IMR-90 (cell line): ENCODE measurements around the gene TMEM14A. TPM values are rescaled to one million over a fixed set of nuclear protein-coding genes. Genes with fewer than 3 reads are reported as not detected.

Experiments
- ATAC-seq: fragments of 200-7000 bp; cut with Tn5 transposase; 2 replicates; pipeline ENCODE4 v1.9.1; 2020; ENCODE audit warnings: low read depth, mild to moderate bottlenecking, moderate library complexity
- BruUV-seq: library from RNA; stranded (reverse); fragments of 400-500 nt; replicated peaks from 2 replicates; lab custom pipeline; 2021; lab: Mats Ljungman, UMichigan
- CTCF ChIA-PET: fragments of 300-600 bp; formaldehyde crosslinking; extraction: SDS; loops from one replicate; lab custom pipeline; 2021; ENCODE audit warnings: antibody characterized with exemption; lab: Yijun Ruan, JAX
- POLR2A ChIA-PET: fragments of 300-600 bp; sonication (Branson Sonifier 250); formaldehyde crosslinking; loops from one replicate; lab custom pipeline; 2022; ENCODE audit warnings: antibody characterized with exemption; ENCODE audit not compliant: unreplicated experiment; lab: Charles Lee
- DNase-seq: peaks from one replicate; pipeline ENCODE4 v3.0.0; 2013
- H2AFZ ChIP-seq: replicated peaks from 2 replicates; pipeline ENCODE3; 2013; ENCODE audit warnings: low read length, mild to moderate bottlenecking; ENCODE audit not compliant: poor library complexity
- H2AK5ac ChIP-seq: 2 replicates; pipeline ENCODE4 v1.6.1; 2013; ENCODE audit warnings: low read depth, low read length, inconsistent platforms
- H2AK9ac ChIP-seq: replicated peaks from 2 replicates; pipeline ENCODE3; 2013; ENCODE audit warnings: mild to moderate bottlenecking, low read depth, low read length, moderate library complexity; ENCODE audit not compliant: poor library complexity
- H2BK120ac ChIP-seq: 2 replicates; pipeline ENCODE4 v1.6.1; 2013; ENCODE audit warnings: low read depth, low read length, inconsistent platforms
- H2BK15ac ChIP-seq: 3 replicates; pipeline ENCODE4 v1.6.1; 2013; ENCODE audit warnings: low read depth, low read length, inconsistent platforms
- H2BK20ac ChIP-seq: 2 replicates; pipeline ENCODE4 v1.6.1; 2013; ENCODE audit warnings: low read depth, mild to moderate bottlenecking, inconsistent platforms, low read length, moderate library complexity
- H2BK5ac ChIP-seq: 2 replicates; pipeline ENCODE4 v1.6.1; 2013; ENCODE audit warnings: mild to moderate bottlenecking, low read depth, low read length, inconsistent platforms; ENCODE audit not compliant: poor library complexity, severe bottlenecking
- H3K14ac ChIP-seq: replicated peaks from 2 replicates; pipeline ENCODE4 v1.6.1; 2013; ENCODE audit warnings: low read depth, low read length, inconsistent platforms
- H3K18ac ChIP-seq: 2 replicates; pipeline ENCODE4 v1.6.1; 2013; ENCODE audit warnings: low read depth, low read length, control low read depth
- H3K23ac ChIP-seq: 2 replicates; pipeline ENCODE4 v1.6.1; 2013; ENCODE audit warnings: low read depth, low read length, inconsistent platforms
- H3K27ac ChIP-seq: 2 replicates; pipeline ENCODE4 v1.5.1; 2013; ENCODE audit warnings: mild to moderate bottlenecking, control low read depth, low read length; ENCODE audit not compliant: insufficient read depth
- H3K27me3 ChIP-seq: 2 replicates; pipeline ENCODE4 v1.6.1; 2013; ENCODE audit warnings: low read length; ENCODE audit not compliant: control insufficient read depth, insufficient read depth
- H3K36me3 ChIP-seq: 2 replicates; pipeline ENCODE4 v1.6.1; 2013; ENCODE audit warnings: low read length, mixed read lengths; ENCODE audit not compliant: control insufficient read depth, insufficient read depth
- H3K4ac ChIP-seq: 2 replicates; pipeline ENCODE4 v1.6.1; 2013; ENCODE audit warnings: low read depth, low read length, inconsistent platforms
- H3K4me1 ChIP-seq: 2 replicates; pipeline ENCODE4 v1.6.1; 2013; ENCODE audit warnings: low read length, mixed read lengths; ENCODE audit not compliant: control insufficient read depth, insufficient read depth
- H3K4me2 ChIP-seq: 2 replicates; pipeline ENCODE4 v1.6.1; 2013; ENCODE audit warnings: low read depth, mild to moderate bottlenecking, control low read depth, low read length, moderate library complexity
- H3K4me3 ChIP-seq: 2 replicates; pipeline ENCODE4 v1.5.1; 2013; ENCODE audit warnings: low read depth, mild to moderate bottlenecking, control low read depth, low read length, moderate library complexity; ENCODE audit not compliant: insufficient read depth
- H3K56ac ChIP-seq: 2 replicates; pipeline ENCODE4 v1.6.1; 2013; ENCODE audit warnings: low read length, inconsistent platforms; ENCODE audit not compliant: insufficient read depth; ENCODE audit errors: extremely low read depth
- H3K79me1 ChIP-seq, 2 experiments: 2 replicates each; pipeline ENCODE4 v1.6.1; 2013; ENCODE audit warnings: low read length in 2 of 2, inconsistent platforms in 1 of 2, low read depth in 1 of 2
- H3K9ac ChIP-seq: 2 replicates; pipeline ENCODE4 v1.6.1; 2013; ENCODE audit warnings: low read depth, low read length, control low read depth
- H3K9me1 ChIP-seq: 2 replicates; pipeline ENCODE4 v1.6.1; 2013; ENCODE audit warnings: low read length, inconsistent platforms; ENCODE audit not compliant: insufficient read depth
- H3K9me3 ChIP-seq: 2 replicates; pipeline ENCODE4 v1.6.1; 2013; ENCODE audit warnings: low read length; ENCODE audit not compliant: control insufficient read depth, insufficient read depth
- H4K20me1 ChIP-seq: 2 replicates; pipeline ENCODE4 v1.6.1; 2013; ENCODE audit warnings: low read length, inconsistent platforms; ENCODE audit not compliant: insufficient read depth
- H4K5ac ChIP-seq: 2 replicates; pipeline ENCODE4 v1.6.1; 2013; ENCODE audit warnings: mild to moderate bottlenecking, low read depth, low read length, control low read depth
- H4K8ac ChIP-seq, 2 experiments: 2 replicates each; pipeline ENCODE4 v1.6.1; 2013; ENCODE audit warnings: low read depth in 2 of 2, low read length in 2 of 2, control low read depth in 1 of 2, inconsistent platforms in 1 of 2
- H4K91ac ChIP-seq: 2 replicates; pipeline ENCODE4 v1.6.1; 2013; ENCODE audit warnings: low read depth, low read length, inconsistent platforms; ENCODE audit not compliant: insufficient read depth
- BHLHE40 ChIP-seq: fragments of 150-350 bp; IDR thresholded peaks from 2 replicates; pipeline ENCODE4 v1.6.1; 2016; ENCODE audit warnings: mild to moderate bottlenecking, low read depth, low read length
- MAFK ChIP-seq: IDR thresholded peaks from 2 replicates; pipeline ENCODE4 v1.6.1; 2012; ENCODE audit warnings: low read depth, low read length, improper control_type of control experiment
- MAZ ChIP-seq: IDR thresholded peaks from 2 replicates; pipeline ENCODE4 v1.6.1; 2012; ENCODE audit warnings: low read depth, mild to moderate bottlenecking, low read length, improper control_type of control experiment, moderate library complexity, borderline replicate concordance
- MXI1 ChIP-seq: IDR thresholded peaks from 2 replicates; pipeline ENCODE4 v1.6.1; 2012; ENCODE audit warnings: low read depth, mild to moderate bottlenecking, low read length, moderate library complexity, borderline replicate concordance
- NFE2L2 ChIP-seq: fragments of 150-350 bp; IDR thresholded peaks from 2 replicates; pipeline ENCODE4 v1.6.1; 2016; ENCODE audit warnings: low read depth, mild to moderate bottlenecking, low read length
- POLR2A ChIP-seq: IDR thresholded peaks from 2 replicates; pipeline ENCODE4 v1.6.1; 2012; ENCODE audit warnings: mild to moderate bottlenecking, low read depth, low read length
- RAD21 ChIP-seq: IDR thresholded peaks from 2 replicates; pipeline ENCODE4 v1.6.1; 2012; ENCODE audit warnings: low read length, improper control_type of control experiment
- RCOR1 ChIP-seq: IDR thresholded peaks from 2 replicates; pipeline ENCODE4 v1.6.1; 2012; ENCODE audit warnings: mild to moderate bottlenecking, low read length, improper control_type of control experiment; ENCODE audit not compliant: insufficient replicate concordance
- RFX5 ChIP-seq: IDR thresholded peaks from 2 replicates; pipeline ENCODE4 v1.8.0; 2012; ENCODE audit warnings: low read depth, mild to moderate bottlenecking, low read length, moderate library complexity
- SMC3 ChIP-seq: fragments of 150-350 bp; IDR thresholded peaks from 2 replicates; pipeline ENCODE4 v1.6.1; 2016; ENCODE audit warnings: low read depth, mild to moderate bottlenecking, antibody characterized with exemption, low read length, moderate library complexity
- WGBS, 2 experiments: methylation state at CpG; one replicate each; pipeline versions ENCODE4 v1.1.5 to v1.1.7; 2013; ENCODE audit warnings: missing lambda C conversion rate in 2 of 2; ENCODE audit not compliant: insufficient read length in 1 of 2; ENCODE audit errors: extremely low coverage in 2 of 2; 5-methylcytosine and 5-hydroxymethylcytosine counted together
- dilution Hi-C: fragments of 300-500 bp; cut with HindIII; formaldehyde crosslinking; loops from one replicate; pipeline ENCODE4 v1.14.3; 2018; ENCODE audit warnings: low sequenced_read_pairs; ENCODE audit not compliant: unreplicated experiment
- in situ Hi-C: fragments of 300-500 bp; cut with MboI; formaldehyde crosslinking; loops from 3 replicates; pipeline ENCODE4 v1.14.3; 2019; ENCODE audit warnings: low sequenced_read_pairs, inconsistent platforms, mixed read lengths
- intact Hi-C: fragments of 100-400 bp; cut with micrococcal nuclease; formaldehyde crosslinking; loops from 2 replicates; pipeline ENCODE4 v1.10.0; 2022
- polyA plus RNA-seq, 3 experiments: library from polyadenylated mRNA; depleted of rRNA; stranded (reverse); fragments of >200 nt; gene quantifications; 2 replicates each; pipeline ENCODE4 v1.2.3, GENCODE V29; 2012; ENCODE audit warnings: low replicate concordance in 1 of 3
- total RNA-seq: library from RNA; depleted of rRNA; stranded (reverse); fragments of >200 nt; gene quantifications from 2 replicates; pipeline ENCODE4 v1.2.3, GENCODE V29; 2012
- TF ChIP-seq, protein P1 (sequence below): fragments of 150-350 bp; IDR thresholded peaks from 2 replicates; pipeline ENCODE4 v1.6.1; 2016; ENCODE audit warnings: low read depth, mild to moderate bottlenecking, low read length, moderate library complexity, borderline replicate concordance
- TF ChIP-seq, protein P2 (sequence below): fragments of 150-350 bp; IDR thresholded peaks from 2 replicates; pipeline ENCODE4 v1.6.1; 2017; ENCODE audit warnings: mild to moderate bottlenecking, antibody characterized with exemption, low read length, low read depth

The TMEM14A gene
- total and polyA plus RNA-seq, 2 of the 4 experiments (the other 2 are of a cell fraction): 18.5 to 25.1 TPM

GRCh38 chr6:52707963-52708680 lies 37.2 kb downstream of the TMEM14A start:
- Histone ChIP-seq H3K27ac (no peak overlapping the region), H3K4ac (no peak overlapping the region), H2BK5ac (no peak overlapping the region), H3K14ac (no peak overlapping the region), H3K4me2 (no peak overlapping the region), H3K56ac (no peak overlapping the region), H2AK9ac (no peak overlapping the region), H2BK20ac (no peak overlapping the region), H3K4me1 (no peaks in the 10 kb centered on the region), H4K5ac (no peak overlapping the region), H3K79me1 (no peaks in the 10 kb centered on the region), H3K9ac (no peak overlapping the region), H3K36me3 (no peaks in the 10 kb centered on the region), H3K18ac (no peak overlapping the region), H2AFZ (no peak overlapping the region), H2BK120ac (no peak overlapping the region), H3K4me3 (no peak overlapping the region), H2AK5ac (no peak overlapping the region), H3K9me3 (no peaks in the 10 kb centered on the region), H4K91ac (no peak overlapping the region), H2BK15ac (no peak overlapping the region), H4K8ac (no peak overlapping the region), H3K9me1 (no peaks in the 10 kb centered on the region), H4K20me1 (no peaks in the 10 kb centered on the region), H3K27me3 (peaks cover 2% of the 10 kb centered on the region), H3K23ac (no peak overlapping the region)
- TF ChIP-seq SMC3 (no peak), BHLHE40 (no peak), RCOR1 (no peak), RFX5 (no peak), RAD21 (no peak), NFE2L2 (no peak), MAFK (no peak), MAZ (no peak), MXI1 (no peak), POLR2A (no peak)
- TF ChIP-seq, protein P1, sequence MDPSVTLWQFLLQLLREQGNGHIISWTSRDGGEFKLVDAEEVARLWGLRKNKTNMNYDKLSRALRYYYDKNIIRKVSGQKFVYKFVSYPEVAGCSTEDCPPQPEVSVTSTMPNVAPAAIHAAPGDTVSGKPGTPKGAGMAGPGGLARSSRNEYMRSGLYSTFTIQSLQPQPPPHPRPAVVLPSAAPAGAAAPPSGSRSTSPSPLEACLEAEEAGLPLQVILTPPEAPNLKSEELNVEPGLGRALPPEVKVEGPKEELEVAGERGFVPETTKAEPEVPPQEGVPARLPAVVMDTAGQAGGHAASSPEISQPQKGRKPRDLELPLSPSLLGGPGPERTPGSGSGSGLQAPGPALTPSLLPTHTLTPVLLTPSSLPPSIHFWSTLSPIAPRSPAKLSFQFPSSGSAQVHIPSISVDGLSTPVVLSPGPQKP: no peak
- TF ChIP-seq, protein P2, sequence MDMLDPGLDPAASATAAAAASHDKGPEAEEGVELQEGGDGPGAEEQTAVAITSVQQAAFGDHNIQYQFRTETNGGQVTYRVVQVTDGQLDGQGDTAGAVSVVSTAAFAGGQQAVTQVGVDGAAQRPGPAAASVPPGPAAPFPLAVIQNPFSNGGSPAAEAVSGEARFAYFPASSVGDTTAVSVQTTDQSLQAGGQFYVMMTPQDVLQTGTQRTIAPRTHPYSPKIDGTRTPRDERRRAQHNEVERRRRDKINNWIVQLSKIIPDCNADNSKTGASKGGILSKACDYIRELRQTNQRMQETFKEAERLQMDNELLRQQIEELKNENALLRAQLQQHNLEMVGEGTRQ: no peak
- ChIA-PET CTCF (no interaction called here), POLR2A (no interaction called here)
- no peak for DNase-seq
- WGBS, 2 experiments: 67% methylated on average over 1 of the region's 3 CpGs; no CpG with 5 or more reads in 1 of the 2 experiments
- ATAC-seq: no peak
- in situ Hi-C loops: no loop called here
- no TSS peak for BruUV-seq
- dilution Hi-C loops: no loop called here
- intact Hi-C loops: no loop called here
